SH-SY5Y (cell line): ENCODE data around the gene LRTM2.

Source experiments
- GATA2 ChIP-seq: IDR thresholded peaks from 2 replicates; pipeline ENCODE4 v1.6.1; 2011; ENCODE audit warnings: mild to moderate bottlenecking, low read depth, low read length
- GATA3 ChIP-seq: IDR thresholded peaks from 2 replicates; pipeline ENCODE4 v1.6.1; 2011; ENCODE audit warnings: low read depth, mild to moderate bottlenecking, low read length, moderate library complexity

Gene LRTM2

GRCh38 chr12:1827826-1828805 lies 7.8 kb downstream of the LRTM2 start:
- no peak for TF ChIP-seq GATA3
- no peak for TF ChIP-seq GATA2

GRCh38 chr12:1828856-1829255 lies 8.5 kb downstream of the LRTM2 start:
- TF ChIP-seq GATA2 = no peak
- no peak for TF ChIP-seq GATA3

GRCh38 chr12:1829306-1829900 lies 9.0 kb downstream of the LRTM2 start:
- TF ChIP-seq GATA2 (no peak), GATA3 (no peak)

GRCh38 chr12:1830401-1830845 lies 10.1 kb downstream of the LRTM2 start:
- TF ChIP-seq GATA2 = peak; percentile 51
- TF ChIP-seq GATA3 = no peak

GRCh38 chr12:1830981-1831963 lies 10.9 kb downstream of the LRTM2 start:
- no peak for TF ChIP-seq GATA2
- TF ChIP-seq GATA3 = no peak

DNA sequence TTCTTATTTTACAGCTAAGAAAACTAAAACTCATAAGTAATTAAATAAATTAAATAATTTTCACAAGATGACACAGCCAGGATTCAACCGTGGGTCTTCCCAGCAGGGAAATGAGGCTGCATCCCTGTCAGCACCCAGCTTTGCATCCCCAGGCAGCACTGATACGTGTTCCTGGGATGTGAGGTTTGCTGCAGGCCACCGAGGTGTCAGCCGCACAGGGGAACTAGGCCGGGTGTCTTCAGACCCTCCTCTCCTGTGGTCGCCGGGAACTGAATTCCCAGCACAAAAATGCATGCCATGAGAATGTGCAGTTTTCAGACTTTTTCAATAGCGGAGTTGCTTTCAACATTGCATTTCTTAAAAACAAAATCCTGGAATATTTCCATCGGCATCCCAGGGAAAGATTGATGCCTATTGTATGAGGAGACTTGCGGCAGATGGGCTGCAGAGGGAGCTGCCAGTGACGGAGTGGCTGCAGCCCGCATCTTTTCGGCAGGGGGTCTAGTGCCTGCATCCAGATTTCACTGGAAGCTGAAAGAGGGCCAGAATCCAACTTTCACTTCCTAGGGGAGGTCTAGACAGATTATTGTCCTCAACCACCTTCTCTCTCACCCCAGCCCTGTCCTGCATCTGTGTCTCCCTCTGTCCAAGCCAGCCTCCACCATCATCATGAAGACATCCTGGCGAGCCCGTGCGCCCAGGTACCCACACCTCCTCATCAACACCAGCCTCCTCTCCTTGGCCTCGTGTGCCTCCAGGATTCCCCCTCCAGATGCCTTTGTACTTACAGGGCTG lies 12.6 kb downstream of the LRTM2 start:
- no peak for TF ChIP-seq GATA2
- no peak for TF ChIP-seq GATA3

DNA sequence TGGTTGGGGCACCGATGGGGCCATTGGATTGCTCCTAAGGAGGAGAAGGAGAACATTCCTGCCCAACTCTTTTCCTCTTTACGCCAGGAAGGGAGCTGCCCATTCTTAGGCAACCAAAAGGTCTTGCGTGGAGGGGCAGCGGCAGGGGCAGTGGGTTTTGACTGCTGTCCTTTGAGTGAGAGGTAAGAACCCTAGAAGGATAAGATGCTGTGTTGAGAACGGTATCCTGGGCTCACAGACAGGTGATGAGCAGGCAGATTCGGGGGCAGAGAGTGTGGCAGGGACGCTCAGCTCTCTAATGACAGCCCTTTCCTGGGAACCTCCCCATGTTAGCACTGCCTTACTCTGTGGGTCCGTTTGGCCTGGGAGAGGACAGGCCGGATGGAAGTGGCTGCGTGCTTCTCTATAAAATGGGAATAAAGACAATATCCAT lies 13.2 kb downstream of the LRTM2 start:
- TF ChIP-seq GATA3 = no peak
- no peak for TF ChIP-seq GATA2

- TF ChIP-seq GATA3 = no peak
- no peak for TF ChIP-seq GATA2
Measured at GRCh38 chr12:1834186-1834925, 14.0 kb downstream of the LRTM2 start.

- TF ChIP-seq GATA2 (no peak), GATA3 (no peak)
Measured at GRCh38 chr12:1835211-1836131, 15.1 kb downstream of the LRTM2 start.

- TF ChIP-seq GATA3 = no peak
- no peak for TF ChIP-seq GATA2
Measured at GRCh38 chr12:1836241-1836803, 16.0 kb downstream of the LRTM2 start.

DNA sequence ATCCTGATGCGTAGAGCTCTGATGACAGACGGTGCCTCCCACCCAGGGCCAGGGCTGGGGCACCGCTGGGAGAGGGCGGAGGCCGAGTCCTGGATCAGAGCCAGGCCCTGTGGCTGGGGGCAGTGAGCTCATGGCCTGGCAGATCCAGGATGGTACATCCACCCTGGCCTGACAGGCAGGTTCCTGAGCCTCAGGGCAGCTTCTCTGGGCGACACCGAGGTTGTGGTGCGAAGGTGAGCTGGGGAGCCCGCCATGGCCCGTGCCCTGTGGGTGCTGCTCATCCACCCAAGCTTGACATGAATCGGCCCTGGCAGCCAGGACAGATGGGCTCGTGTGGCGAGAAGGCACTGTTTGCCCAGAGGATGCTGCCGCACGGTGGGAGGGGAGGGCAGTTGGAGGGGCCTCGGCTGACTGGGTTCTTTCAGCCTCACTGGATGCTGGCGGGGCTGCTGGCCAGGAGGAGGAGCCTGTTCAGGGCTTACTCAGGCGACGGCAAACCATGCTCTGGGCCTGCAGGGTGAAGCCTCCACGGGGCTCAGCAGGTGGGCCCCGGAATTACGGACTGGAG lies 16.6 kb downstream of the LRTM2 start:
- TF ChIP-seq GATA2 = no peak
- TF ChIP-seq GATA3 = no peak
